ENCODE measurements around the gene CALML6. TPM values are rescaled to one million over a fixed set of nuclear protein-coding genes. Genes with fewer than 3 reads are reported as not detected.
A peak's percentile ranks its signal among the peaks of the same experiment; 100 is the strongest.

CALML6 gene
- total and polyA plus RNA-seq, 8 donors = 0.39 to 4.4 (median 1.1) TPM

DNA sequence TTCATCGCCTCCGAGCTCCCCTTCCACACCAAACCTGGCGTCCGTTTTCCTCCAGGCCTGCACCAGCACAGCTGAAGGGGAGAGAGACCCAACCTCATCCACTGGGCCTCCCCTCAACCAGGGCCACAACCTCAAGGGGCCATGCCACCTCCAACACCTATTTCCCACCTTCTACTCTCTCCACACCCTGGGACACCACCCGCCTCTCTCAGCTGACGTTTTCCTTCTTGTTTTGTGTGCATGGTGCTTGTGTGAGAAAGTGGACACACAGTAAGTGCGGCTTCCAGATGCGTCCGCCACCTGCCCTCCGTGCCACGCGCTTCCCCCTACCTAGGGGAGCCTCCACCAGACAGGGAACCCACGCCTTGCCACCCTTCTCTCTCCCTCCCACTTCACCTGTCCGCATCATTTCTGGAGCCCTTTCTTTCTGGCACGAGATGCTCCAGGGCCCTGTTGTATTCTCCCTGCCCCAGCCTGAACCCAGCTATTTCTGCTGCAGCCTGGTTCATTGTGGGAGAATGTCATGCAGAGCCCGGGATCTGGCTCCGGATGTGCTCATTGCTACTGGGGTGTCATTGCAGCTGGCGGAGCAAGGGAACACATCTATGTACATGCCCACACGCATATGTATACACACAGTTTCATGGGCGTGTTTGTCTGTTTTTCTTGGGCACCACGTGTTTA lies 22.8 kb upstream of the CALML6 start:
- no peaks in the 10 kb centered on the region for H3K27me3 ChIP-seq
- H3K4me3 ChIP-seq = peak overlapping the region; percentile 38 to 93 (median 70)
- peak overlapping the region; percentile 68 to 88 (median 82) for H3K27ac ChIP-seq
- no peaks in the 10 kb centered on the region for H3K9me3 ChIP-seq
- peaks cover 20 to 25% (median 23%) of the 10 kb centered on the region in 3 donors for H3K4me1 ChIP-seq
- no peaks in the 10 kb centered on the region for H3K36me3 ChIP-seq
- no peak for FAIRE-seq
- 22 to 27% methylated on average over 21 of the region's 21 CpGs for WGBS, 2 donors
- DNase-seq = peak in 5 of 6 donors; percentile 21 to 75 (median 45)
- ATAC-seq = peak; percentile 1 to 3 (median 2)
- TF ChIP-seq, protein P1, sequence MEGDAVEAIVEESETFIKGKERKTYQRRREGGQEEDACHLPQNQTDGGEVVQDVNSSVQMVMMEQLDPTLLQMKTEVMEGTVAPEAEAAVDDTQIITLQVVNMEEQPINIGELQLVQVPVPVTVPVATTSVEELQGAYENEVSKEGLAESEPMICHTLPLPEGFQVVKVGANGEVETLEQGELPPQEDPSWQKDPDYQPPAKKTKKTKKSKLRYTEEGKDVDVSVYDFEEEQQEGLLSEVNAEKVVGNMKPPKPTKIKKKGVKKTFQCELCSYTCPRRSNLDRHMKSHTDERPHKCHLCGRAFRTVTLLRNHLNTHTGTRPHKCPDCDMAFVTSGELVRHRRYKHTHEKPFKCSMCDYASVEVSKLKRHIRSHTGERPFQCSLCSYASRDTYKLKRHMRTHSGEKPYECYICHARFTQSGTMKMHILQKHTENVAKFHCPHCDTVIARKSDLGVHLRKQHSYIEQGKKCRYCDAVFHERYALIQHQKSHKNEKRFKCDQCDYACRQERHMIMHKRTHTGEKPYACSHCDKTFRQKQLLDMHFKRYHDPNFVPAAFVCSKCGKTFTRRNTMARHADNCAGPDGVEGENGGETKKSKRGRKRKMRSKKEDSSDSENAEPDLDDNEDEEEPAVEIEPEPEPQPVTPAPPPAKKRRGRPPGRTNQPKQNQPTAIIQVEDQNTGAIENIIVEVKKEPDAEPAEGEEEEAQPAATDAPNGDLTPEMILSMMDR (IDR thresholded peaks at IDR 0.05) = no peak
- intact Hi-C loops (cut with DNase I) = loop anchor here in 1 of 3 donors (10.0 kb wide), 1 partner anchor 107 kb away; no protein-coding TSS in a partner anchor

DNA sequence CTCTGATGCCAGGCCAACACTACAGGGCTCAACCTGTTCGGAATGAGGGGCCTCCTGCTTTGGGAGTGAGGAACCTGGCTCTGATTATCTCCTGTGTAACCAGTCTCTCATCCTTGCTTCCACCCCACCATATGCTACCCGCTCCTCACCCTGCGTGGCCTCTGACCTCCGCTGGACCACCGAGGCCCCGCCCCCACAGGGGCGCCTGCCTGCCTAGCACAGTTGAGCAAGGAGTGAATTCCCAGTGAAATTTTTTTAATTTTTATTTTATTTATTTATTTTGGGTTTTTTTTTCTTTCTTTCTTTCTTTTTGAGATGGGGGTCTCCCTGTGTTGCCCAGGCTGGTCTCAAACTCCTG lies 22.3 kb upstream of the CALML6 start:
- H3K36me3 ChIP-seq = no peaks in the 10 kb centered on the region
- TF ChIP-seq, protein P1 (IDR thresholded peaks at IDR 0.05) = no peak
- no peaks in the 10 kb centered on the region for H3K27me3 ChIP-seq
- ATAC-seq = no peak
- H3K27ac ChIP-seq = no peak overlapping the region
- H3K9me3 ChIP-seq = no peaks in the 10 kb centered on the region
- FAIRE-seq = no peak
- peak in 2 of 6 donors; percentile 49 to 51 for DNase-seq
- H3K4me3 ChIP-seq = peak overlapping the region in 3 of 4 donors; percentile 60 to 93 (median 79)
- intact Hi-C loops (cut with DNase I) = loop anchor here in 1 of 3 donors (10.0 kb wide), 1 partner anchor 108 kb away; no protein-coding TSS in a partner anchor
- peaks cover 19 to 25% (median 20%) of the 10 kb centered on the region in 3 donors for H3K4me1 ChIP-seq
- WGBS, 2 donors = 51 to 64% methylated on average over 7 of the region's 7 CpGs

DNA sequence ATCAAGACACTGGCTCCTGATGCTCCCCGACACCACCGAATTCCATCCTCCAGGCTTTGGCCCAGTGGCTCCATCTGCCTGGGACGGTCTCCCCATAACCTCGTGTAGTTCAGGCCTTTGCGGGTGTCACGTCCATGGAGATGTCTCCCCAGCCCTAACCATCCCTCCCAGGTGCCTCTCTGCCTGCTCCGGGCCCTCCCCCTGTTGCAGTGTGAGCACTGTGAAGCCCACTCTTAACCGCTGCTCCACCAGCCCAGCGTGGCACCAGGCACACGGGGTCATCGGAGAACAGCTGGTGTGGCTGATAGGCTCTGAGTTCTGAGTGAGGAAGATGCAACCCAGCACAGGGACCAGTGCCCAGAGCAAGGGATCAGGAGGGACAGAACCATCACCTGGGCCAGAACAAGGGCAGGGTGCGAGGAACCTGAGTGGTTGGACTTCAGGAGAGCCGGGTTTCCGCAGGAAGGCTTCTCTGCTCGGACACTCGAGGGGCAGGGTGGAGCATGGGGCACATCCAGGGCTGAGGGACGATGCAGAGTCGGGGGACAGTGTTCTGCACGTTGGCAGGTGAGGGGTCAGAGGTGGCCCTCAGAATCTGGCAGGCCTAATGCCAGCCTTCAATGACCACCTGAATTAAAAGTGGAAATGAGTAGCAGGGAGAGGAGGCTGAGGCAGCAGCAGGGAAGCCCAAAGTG lies 21.6 kb upstream of the CALML6 start:
- TF ChIP-seq, protein P1 (IDR thresholded peaks at IDR 0.05) = no peak
- H3K9me3 ChIP-seq = no peaks in the 10 kb centered on the region
- no peak overlapping the region for H3K27ac ChIP-seq
- H3K4me3 ChIP-seq = no peak overlapping the region
- no peak for FAIRE-seq
- no peak for ATAC-seq
- peak in 2 of 6 donors; percentile 33 to 68 for DNase-seq
- intact Hi-C loops (cut with DNase I) = loop anchor here in 1 of 3 donors (10.0 kb wide), 1 partner anchor 109 kb away; no protein-coding TSS in a partner anchor
- H3K4me1 ChIP-seq = peaks cover 16 to 25% (median 20%) of the 10 kb centered on the region in 3 donors
- no peaks in the 10 kb centered on the region for H3K36me3 ChIP-seq
- 85 to 87% methylated on average over 19 of the region's 19 CpGs for WGBS, 2 donors
- H3K27me3 ChIP-seq = no peaks in the 10 kb centered on the region

DNA sequence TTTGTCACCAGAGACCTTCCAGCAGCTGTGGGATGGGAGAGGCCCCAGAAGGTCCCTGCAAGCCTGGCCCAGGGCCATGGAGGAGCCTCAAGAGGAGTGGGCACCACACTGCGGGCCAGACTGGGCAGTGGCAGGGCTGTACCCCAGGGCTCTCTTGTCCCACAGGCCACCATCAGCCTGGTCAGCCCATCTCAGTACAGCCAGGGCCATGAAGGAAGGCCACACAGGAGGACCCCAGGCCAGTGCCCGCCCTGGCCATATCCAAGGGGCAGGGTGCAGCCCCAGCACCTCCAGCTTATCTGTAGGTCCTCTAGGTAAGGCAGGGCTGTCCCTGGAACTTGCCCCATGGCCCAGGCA lies 21.1 kb upstream of the CALML6 start:
- ATAC-seq (no peak), DNase-seq (peak in 2 of 6 donors; percentile 49 to 73), FAIRE-seq (no peak)
- Histone ChIP-seq H3K4me1 (peaks cover 12 to 22% (median 20%) of the 10 kb centered on the region in 3 donors), H3K36me3 (no peaks in the 10 kb centered on the region), H3K4me3 (no peak overlapping the region), H3K27me3 (no peaks in the 10 kb centered on the region), H3K9me3 (no peaks in the 10 kb centered on the region), H3K27ac (no peak overlapping the region)
- TF ChIP-seq, protein P1 (IDR thresholded peaks at IDR 0.05) = no peak
- 93 to 94% methylated on average over 2 of the region's 2 CpGs for WGBS, 2 donors
- intact Hi-C loops (cut with DNase I) = loop anchor here in 1 of 3 donors (10.0 kb wide), 1 partner anchor 109 kb away; no protein-coding TSS in a partner anchor
